WERI-Rb-1 (cell line): ENCODE data around the gene MARS1.
A peak's percentile ranks its signal among the peaks of the same experiment; 100 is the strongest.

ENCODE experiments used
- DNase-seq: peaks from one replicate; pipeline ENCODE4 v3.0.0-alpha.2; 2020
- H3K27ac ChIP-seq: fragments of 250-450 bp; sonication (Bioruptor Pico); 2 replicates; pipeline ENCODE4 v1.5.1; 2020; ENCODE audit warnings: mild to moderate bottlenecking, moderate library complexity
- H3K27me3 ChIP-seq: fragments of 250-450 bp; sonication (Bioruptor Pico); 2 replicates; pipeline ENCODE4 v1.5.1; 2021; ENCODE audit warnings: mild to moderate bottlenecking, low read depth, moderate library complexity; ENCODE audit not compliant: insufficient read depth, severe bottlenecking
- H3K36me3 ChIP-seq: fragments of 250-450 bp; sonication (Bioruptor Pico); 2 replicates; pipeline ENCODE4 v1.5.1; 2020; ENCODE audit warnings: mild to moderate bottlenecking, moderate library complexity
- H3K4me3 ChIP-seq: 2 replicates; pipeline ENCODE4 v1.5.1; 2011; ENCODE audit warnings: low read depth, mild to moderate bottlenecking, control low read depth, low read length
- H3K9me3 ChIP-seq: fragments of 250-450 bp; sonication (Bioruptor Pico); 2 replicates; pipeline ENCODE4 v1.5.1; 2021; ENCODE audit warnings: mild to moderate bottlenecking, moderate library complexity; ENCODE audit not compliant: severe bottlenecking
- TF ChIP-seq, protein P1 (sequence below): IDR thresholded peaks from 2 replicates; pipeline ENCODE4 v1.5.1; 2011; ENCODE audit warnings: low read depth, mild to moderate bottlenecking, control low read depth, inconsistent platforms, low read length

MARS1 gene

DNA sequence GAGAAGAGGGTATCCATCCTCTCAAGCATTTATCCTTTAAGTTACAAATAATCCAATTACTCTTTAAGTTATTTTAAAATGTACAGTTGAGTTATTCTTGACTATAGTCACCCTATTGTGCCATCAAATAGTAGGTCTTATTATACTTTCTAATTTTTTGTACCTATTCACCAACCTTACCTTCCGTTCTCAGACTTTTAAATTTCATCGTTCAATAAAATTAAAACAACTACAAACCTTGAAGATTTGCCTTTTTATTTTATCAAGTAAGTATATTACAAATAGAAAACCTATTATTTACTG, 60.1 kb downstream of the MARS1 start:
- Histone ChIP-seq H3K27ac (no peak overlapping the region), H3K4me3 (no peak overlapping the region), H3K36me3 (peaks cover 10% of the 10 kb centered on the region), H3K9me3 (no peaks in the 10 kb centered on the region), H3K27me3 (no peaks in the 10 kb centered on the region)
- TF ChIP-seq, protein P1, sequence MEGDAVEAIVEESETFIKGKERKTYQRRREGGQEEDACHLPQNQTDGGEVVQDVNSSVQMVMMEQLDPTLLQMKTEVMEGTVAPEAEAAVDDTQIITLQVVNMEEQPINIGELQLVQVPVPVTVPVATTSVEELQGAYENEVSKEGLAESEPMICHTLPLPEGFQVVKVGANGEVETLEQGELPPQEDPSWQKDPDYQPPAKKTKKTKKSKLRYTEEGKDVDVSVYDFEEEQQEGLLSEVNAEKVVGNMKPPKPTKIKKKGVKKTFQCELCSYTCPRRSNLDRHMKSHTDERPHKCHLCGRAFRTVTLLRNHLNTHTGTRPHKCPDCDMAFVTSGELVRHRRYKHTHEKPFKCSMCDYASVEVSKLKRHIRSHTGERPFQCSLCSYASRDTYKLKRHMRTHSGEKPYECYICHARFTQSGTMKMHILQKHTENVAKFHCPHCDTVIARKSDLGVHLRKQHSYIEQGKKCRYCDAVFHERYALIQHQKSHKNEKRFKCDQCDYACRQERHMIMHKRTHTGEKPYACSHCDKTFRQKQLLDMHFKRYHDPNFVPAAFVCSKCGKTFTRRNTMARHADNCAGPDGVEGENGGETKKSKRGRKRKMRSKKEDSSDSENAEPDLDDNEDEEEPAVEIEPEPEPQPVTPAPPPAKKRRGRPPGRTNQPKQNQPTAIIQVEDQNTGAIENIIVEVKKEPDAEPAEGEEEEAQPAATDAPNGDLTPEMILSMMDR = no peak
- no peak for DNase-seq

DNA sequence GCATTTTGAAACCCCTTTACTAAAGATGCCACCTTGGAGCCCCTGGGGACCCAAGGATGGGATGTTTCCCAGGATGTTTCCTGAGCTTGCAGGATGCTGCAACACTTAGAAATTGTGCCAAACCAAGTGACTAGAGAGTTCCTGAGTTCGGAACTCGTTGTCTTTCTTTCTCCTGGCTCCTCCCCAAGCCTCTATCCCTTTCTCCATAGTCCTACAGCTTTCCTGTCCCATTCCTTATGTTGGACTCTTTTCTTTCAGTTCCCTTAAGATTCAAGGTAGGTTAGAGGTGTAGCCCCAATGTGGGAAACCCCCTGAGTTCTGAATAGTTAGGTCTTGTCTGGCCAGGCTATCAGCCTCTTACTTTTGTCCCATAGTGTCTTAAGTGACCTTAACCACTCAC, 60.6 kb downstream of the MARS1 start:
- H3K36me3 ChIP-seq = peaks cover 10% of the 10 kb centered on the region
- TF ChIP-seq, protein P1 = no peak
- H3K27ac ChIP-seq = no peak overlapping the region
- H3K9me3 ChIP-seq = no peaks in the 10 kb centered on the region
- DNase-seq = no peak
- H3K4me3 ChIP-seq = no peak overlapping the region
- no peaks in the 10 kb centered on the region for H3K27me3 ChIP-seq

DNA sequence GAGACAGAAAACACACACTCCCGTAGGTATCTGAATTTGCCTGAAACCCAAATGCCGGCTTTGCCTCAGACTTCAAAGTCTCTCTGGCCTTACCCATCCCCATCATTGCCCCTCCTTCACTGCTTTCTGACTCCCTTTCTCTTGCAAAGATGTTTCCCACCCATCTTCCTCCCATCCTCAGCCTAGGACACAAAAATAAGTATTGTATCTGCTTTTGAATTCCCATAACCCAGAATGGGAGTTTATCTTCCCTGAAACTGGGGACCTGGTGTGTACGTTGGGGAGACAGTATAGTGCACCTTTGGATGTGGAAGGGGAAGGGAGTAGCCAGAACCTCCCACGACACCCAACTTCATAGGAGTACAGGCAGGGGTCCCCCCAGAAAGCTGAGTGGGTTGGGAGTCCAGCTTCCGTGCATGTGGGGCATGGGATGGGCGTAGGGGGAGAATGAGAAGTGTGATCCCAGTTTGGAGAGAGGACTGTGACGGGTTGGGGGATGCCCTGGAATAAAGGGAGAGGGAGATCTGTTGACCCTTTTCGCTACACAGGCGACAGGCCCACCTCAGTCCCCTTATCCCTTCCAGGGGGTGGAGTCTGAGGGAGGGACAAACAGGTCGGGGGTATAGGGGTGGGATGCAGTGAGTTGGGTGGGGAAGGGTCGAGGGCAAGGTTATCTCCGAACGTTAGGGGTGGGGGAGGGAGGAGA, 61.5 kb downstream of the MARS1 start:
- Histone ChIP-seq H3K36me3 (peaks cover 10% of the 10 kb centered on the region), H3K27me3 (no peaks in the 10 kb centered on the region), H3K9me3 (no peaks in the 10 kb centered on the region), H3K27ac (no peak overlapping the region), H3K4me3 (peak overlapping the region; percentile 50)
- TF ChIP-seq, protein P1 = no peak
- no peak for DNase-seq

DNA sequence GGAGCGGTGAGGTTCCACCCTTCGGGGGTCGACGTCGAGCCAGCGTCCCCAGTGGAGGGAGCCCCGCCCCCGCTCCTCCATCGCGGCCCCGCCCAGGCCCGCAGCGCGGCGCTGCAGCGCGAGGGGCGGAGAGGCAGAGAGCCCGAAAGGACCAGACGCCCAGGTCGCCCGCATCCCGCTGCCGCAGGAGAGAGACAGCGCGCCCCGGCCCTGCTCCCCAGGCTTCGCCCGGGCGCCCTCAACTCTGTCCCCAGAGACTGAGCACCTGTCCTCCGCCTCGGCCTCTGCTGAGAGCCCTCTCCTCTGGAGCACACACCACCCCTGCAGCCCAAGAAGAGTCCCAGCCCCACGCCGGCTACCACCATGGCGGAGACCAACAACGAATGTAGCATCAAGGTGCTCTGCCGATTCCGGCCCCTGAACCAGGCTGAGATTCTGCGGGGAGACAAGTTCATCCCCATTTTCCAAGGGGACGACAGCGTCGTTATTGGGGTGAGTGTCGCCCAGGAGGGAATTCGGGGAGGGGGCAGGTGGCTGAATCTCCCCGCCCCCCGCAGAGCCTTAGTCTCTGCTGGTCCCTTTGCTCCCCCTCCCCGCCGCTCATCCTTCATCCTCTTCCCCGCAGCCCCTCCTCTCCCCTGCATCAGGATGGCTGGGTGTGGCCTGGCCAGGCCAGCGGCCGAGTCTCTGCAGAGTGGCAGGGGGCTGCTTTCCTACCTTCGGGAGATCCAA, 62.2 kb downstream of the MARS1 start, which contains the start of gene KIF5A:
TSS of gene KIF5A (plus strand) at position 136 of the 732 bp plus-strand sequence. CDS start at position 364, 228 bp downstream.
- Histone ChIP-seq H3K27me3 (no peaks in the 10 kb centered on the region), H3K27ac (0 out of 2 replicates have a peak within 1 kb of the TSS, but pooled peaks have one; percentile 24), H3K4me3 (peak within 1 kb of the TSS; percentile 50), H3K9me3 (no peaks in the 10 kb centered on the region), H3K36me3 (peaks cover 4% of the 10 kb centered on the region)
- DNase-seq = peak; percentile 69
- TF ChIP-seq, protein P1 = peak; percentile 29; the same call in 1 of the 2 replicates

DNA sequence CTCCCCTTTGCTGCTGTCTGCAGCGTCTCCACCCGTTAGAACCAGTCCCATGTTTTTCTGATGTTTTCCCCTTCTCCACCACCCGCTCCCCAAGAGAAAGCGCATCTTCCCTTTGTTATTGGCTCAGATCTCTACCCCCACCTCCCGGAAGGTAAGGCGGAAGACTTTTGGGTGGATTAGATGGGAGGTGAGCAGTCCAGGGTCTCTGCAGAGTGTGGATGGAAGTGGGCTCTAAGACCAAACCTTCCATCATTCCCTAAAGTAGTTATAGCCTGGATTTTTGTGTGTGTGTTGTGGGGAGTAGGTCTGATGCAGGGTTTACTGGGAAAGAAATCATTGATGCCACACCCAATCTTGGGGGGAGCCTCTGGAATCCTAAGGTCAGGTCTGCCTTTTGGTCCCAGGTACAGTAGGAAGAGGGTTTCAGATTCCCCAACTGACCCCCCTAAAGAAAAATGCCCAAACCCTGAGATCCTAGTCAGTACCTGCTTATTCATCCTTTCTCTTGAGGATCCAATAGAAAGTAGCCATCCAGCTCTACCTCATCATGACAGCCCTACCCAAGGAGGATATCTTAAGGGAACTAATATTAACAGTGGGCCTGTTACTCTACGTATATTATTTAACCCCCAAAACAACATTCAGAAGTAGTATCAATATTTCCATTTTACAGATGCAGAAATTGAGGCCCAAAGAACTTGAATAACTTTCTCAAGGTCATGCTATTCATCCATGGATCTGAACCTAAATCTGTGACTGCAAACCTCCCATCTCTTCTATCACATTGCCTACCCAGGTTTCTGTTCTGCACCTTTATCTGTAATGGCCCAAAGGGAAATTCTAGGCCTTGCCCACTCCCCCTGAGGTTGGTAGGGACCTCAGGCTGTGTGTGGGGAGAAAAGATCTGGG, 63.0 kb downstream of the MARS1 start:
- no peaks in the 10 kb centered on the region for H3K27me3 ChIP-seq
- H3K4me3 ChIP-seq = peak overlapping the region; percentile 50
- no peaks in the 10 kb centered on the region; the same call in none of the 2 replicates for H3K36me3 ChIP-seq
- no peak overlapping the region for H3K27ac ChIP-seq
- no peak for DNase-seq
- no peaks in the 10 kb centered on the region for H3K9me3 ChIP-seq
- TF ChIP-seq, protein P1 = no peak
